Stimulated activated CD8-positive, alpha-beta memory T cell treated with anti-CD3 and anti-CD28 coated beads, Interleukin-4, amount 100 ng/mL, for 4 hours (primary cell): ENCODE data around the gene SNED1.
"Not testable (repeated sequence)": the region's sequence is repeated elsewhere in the genome, so short reads cannot be mapped to it uniquely, and the experiment has no call there.

Source experiments
- DNase-seq, 2 donors: peaks; one replicate each; pipeline ENCODE4 v3.0.0-alpha.2; 2020; ENCODE audit warnings: low read depth in 2 of 2, low spot score in 1 of 2

Gene SNED1

DNA sequence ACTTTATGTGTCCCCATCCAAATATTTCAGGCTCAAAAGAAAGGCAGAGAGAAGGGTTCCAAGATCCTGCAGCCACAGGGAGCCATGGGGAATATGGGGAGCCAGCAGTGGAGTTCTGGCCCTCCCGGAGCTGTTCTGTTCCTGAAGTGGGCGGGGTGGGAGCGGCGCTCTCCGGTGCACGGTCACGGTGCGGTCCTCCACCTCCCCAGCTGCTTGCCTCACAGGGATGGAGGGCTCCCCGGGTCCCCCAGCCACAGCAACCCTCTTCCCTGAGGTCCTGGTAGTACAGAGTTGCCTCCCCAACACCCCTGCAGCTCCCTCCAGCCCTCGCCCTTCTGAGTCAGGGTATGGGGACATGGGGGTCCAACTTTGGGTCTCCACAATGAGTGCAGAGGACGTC, 26.2 kb upstream of the SNED1 start:
- no peak for DNase-seq

DNA sequence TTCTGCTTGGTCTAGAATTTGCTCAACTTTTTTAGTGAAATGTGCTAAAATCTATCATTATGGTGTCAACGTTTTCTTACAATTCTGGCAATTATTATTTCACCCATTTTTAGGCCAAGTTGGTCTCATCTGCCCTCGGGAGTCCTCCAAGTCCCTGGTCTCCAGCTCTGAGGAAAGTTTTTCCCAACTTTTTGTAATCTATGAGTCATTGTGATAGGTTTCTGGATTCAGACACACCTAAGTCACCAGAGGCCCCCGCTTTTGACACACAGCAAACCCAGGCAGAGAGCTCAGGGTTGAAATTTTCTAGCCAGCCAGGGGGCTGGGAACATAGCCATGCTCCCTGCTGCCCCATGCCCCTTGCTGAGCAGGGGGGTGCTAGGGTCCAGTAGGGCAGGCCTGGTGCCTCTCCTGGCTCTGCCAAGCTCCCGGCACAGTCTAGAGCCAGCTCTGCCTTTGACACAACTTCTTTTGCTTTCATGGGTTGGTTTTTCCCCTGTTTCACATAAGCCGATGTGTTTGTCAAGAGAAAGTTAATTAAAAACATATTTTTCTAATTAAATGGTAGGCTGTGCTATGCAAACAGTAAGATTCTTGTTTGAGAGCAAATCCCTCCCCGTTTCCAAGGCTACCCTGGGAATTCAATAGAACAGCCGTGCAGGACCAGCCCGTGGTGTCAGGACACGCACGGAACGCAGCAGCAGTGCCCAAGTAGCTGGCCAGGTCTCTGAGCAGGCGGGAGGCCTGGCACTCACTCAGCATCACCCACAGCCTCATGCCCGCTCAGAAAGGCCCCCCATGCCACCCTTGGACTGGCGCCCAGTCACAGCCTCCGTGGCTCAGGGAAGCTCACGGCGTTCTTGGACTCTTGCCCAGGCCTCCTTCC, 25.5 kb upstream of the SNED1 start:
- DNase-seq = no peak

DNA sequence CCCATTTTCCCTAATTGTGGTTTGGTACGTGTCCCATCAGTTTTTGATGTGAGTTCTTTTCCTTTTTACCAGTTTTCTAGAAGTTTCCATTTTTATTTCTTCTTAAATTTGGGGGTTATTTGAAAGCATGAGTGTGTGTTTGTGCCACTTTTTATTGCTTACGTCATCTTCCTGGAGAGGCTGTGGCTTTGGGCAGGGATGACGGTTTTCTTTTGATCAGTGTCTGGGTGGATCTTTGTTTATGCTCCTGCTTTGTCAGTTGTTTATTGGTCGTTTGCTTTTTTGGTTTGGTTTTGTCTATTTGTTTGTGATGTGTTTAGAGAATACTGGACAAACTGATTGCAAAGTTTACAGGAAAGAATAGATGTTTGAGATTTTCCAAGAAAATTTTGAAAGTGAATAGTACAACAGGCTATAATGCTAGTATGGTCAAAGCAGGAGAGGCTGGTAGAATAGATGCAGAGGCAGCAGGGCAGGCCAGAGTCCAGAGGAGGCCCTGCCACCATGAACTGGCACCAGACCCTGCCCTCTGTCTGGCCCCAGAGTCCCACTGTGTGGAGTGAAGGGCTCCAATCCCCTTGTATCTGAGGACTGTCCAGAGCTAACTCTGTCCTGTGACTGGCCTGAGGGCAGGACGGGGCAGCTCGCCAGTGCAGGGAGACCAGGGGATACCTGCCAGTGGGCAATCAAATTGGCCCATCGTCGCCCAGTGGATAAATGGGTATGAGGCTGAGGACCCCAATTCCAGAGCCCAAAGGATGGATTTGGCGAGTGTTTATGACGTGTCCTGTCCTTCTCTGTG, 23.4 kb upstream of the SNED1 start:
- no peak for DNase-seq

DNA sequence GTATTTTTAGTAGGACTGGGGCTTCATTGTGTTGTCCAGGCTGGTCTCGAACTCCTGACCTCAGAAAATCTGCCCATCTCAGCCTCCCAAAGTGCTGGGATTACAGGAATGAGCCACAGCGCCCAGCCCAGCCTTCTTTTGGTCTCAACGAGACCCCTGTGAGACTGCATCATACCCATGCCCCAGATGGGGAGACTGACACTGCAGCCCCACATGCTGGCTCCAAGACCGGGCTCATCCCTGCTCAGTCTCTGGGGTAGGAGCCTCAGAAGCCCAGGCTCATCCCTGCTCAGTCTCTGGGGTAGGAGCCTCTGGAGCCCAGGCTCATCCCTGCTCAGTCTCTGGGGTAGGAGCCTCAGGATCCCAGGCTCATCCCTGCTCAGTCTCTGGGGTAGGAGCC, 22.5 kb upstream of the SNED1 start:
- not testable (repeated sequence) for DNase-seq

DNA sequence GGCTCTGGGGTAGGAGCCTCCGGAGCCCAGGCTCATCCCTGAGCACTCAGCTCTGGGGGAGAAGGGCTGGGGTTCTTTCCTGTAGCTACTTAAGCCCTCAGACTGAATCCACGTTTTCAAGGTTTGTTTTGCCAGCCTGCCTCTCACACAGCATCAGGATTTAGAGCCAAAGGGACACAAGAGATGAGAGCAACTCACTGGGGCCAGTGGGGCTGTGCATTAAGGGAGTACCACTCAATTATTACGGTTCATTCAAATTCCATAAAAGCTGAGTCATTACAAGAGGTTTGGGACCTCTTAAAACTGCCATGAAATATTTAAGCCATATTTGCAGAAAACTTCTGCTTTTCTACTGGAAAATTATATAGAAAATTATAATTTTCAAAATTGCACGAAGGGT, 17.1 kb upstream of the SNED1 start:
- no peak for DNase-seq

DNA sequence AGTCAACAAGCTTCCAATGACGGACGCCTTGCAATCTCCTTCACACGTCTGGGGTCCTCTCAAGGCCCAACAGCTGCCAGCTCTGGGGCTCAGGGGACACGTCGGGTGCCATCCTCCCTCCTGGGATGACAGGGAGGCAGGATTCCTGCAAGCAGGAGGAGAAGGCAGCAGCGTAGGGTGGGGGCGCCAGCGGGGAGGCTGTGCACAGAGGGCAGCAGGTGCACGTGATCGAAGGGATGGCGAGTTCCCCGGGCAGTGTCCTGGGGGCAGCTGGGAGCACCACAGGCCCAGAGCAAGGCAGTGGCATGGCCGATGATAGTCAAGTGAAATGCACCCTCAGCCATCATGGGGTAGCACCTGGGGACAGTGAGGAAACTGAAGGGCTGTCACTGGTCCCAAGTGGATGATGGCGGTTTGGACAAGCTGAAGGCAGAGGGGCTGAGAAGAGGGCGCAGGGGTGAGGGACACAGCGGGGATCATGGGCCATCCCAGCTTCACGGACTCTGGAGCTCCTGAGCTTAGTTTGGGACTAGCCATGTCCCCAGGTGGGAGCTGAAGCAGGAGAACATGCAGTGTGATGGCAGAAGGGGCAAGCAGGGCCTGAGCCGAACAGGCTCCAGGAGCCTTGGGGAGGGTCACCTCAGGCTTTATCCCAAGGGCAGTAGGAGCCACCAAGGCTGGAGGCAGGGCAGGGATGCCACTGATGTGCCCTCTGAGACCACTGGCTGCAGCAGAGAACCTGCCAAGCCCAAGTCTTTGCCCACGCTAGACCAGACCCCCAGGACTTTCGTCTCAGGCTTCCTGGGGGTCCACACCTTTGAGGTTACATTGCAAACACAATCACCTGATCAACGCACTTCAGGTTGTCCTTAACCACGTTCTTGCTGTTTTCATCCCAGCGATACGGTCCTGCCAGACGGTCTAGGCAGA, 16.3 kb upstream of the SNED1 start:
- DNase-seq = no peak

DNA sequence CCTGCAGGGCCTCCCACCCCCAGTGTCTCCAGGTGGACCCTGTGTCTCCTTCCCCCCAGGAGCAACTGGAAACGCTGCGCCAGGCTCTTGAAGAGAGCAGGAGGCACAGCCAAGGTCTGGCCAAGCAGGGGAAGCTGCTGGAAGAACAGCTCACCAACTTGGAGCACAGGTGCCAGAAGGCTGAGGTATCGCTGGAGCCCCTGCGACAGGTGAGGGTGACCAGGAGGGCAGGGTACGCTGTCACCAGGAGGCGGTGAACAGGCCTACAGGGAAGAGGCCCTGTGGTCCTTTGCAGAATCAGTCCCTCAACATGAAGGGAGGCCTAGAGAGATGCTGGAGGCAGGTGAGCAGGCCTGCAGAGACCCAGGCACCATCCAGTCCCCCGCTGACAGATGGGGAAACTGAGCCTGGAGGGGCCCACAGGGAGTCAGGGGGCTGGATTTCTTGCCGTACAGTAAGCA, 15.6 kb upstream of the SNED1 start:
- no peak for DNase-seq

DNA sequence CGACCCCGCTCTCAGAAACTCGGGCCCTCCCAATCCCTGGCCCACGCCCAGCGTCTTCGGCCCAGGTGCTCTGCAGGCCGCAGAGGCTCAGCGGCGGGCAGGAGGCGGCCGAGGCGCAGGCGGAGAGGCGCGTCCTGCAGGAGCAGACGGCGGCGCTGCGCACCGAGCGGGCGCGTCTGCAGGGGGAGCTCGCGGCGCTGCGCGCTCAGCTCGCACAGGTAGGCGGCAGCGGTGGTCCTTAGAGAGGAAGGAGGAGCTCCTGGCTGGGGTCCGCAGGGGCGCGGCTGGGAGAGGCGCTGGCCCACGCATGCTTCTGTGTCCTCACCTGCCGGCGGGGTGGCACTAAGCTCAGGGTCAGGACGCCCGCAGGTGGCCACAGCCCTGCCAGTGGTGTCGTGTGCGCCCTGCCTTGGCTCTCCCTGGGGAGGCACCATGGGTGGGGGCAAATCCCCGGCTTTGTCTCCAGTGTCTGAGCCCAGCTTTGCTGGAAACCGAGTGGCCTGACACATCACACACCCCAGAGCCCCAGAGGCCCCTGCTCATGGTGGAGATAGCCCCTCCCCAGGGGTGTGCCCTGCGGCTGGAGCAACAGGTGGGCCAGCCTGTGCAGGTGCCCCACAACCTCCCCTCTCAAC, 14.9 kb upstream of the SNED1 start:
- DNase-seq = no peak

DNA sequence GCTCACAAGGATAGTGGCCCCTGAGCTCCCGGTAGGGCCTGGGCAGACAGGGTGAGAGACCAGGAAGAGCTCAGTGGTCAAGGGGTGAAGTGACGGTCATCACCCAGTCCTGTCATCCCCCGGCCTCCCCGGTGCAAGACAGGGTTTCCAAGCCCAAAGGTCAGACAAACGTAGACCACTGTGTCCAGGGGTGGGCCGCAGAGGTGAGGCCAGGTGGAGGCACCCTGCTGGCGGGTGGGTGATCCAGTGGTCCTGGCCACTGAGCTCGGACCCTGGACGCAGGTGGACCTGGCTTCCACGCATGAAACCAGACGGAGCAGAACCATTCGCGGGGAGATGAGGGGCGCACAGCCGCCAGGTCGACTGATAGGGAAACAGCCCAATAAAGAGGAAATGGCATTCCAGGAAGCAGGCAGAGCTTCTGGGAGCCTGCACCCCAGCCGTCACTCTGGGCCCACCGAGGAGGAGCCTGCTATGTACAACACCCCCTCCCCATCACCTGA, 14.4 kb upstream of the SNED1 start:
- DNase-seq = no peak

DNA sequence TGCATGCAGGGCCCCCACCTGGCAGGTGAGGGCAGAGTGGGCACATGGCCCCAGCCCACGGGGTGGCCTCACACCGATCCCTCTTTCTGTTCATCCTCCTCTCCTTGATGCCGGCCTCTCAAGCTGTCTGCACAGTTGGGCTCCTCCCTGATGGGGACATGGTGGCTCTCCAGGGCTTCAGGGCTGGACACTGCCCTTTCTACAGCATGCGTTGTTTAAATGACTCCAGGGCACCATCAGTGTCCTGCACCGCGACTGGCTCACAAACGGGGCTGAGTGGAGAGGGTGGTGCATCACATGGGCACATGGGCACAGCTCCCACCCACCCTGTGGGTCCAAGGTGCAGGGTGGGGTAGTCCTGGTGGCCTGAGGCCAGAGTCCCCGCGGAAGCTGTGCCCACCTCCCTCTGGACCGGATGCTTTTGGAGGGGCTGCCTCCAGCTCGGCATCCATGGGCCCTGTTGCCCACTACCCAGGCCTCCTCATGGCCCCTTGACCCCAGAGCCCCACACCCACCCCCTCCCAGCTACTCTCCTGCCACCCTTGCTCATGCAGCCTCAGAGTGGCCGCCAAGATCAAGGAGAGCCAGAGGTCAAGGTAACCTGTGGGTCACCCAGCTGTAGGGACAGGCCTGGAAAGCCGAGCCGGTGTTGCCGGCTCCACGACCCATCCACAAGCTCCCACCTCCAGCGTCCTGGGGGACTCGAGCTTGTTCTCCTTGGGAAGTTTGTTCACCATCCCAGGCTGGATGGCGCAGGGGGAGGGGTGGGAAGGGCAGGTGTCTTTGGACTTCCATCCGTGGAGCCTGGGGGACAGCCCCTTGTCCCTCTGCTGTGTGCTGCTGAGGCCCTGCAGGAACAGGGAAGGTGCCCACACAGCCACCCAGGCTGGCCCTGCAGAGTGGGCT, 12.3 kb upstream of the SNED1 start:
- no peak for DNase-seq

DNA sequence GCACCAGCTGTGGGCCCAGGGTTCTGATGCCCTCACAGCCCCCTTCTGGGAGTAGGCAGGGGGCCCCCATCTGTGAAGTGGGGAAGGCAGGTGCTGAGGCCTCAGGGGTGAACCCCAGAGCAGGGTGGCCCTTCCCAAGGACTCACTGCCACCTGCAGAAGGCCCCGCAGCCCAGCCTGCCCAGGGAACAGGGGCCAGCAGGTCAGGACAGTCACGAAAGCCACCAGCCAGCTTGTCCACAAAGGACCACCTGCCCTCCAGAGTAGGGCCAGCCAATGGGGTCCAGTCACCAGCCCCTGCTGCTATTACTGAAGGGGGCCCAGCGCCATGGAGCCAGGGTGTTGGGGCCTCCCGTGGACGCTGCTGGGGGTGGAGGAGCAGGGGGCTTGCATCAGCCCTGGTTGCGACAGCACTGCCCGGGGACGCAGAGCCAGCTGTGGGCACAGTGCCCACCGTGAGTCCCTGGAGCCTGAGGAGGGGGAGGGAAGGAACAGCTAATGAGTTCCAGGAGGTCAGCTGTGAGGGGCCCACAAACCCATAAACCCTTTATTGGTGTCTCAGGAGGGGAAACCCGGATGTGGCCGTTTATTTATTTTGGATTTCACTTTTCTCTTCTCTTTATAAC, 11.5 kb upstream of the SNED1 start:
- DNase-seq = no peak

DNA sequence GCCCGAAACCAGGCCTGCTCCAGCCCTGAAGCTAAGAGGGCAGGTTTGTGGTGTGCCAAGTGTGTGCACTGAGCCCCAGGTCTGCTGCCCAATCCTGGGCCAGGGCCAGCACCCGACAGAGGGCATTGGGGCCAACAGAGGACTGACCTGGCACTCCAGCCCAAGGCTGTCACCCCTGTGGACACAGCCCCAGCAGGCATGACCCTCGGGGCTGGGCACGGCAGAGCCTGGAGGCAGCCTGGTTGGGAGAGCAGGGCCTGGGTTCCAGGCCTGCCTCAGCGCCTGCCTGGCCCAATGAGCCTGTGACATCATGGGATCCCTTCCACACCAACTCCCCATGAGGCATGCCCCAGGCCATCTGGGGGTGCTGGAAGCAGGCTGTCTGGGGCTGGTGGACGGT, 10.8 kb upstream of the SNED1 start:
- no peak for DNase-seq

DNA sequence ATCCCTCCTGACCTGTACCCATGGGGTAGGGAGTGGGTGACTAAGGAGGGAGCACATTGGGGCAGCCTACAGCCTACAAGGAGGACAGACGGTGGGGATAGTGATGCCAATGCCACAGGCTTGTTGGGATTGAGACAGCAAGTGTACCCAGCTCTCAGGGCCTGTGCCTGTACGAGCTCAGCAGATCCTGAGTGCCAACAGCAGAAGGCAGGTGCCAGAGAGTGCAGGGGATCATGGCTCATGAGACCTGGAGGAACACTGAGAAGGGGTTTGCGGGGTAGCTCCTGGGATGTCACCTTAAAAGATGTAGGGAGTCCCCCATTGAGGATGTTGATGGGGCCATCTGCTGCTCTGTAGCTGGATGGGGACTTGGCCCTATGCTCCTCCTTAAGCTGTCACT, 10.3 kb upstream of the SNED1 start:
- DNase-seq = no peak

DNA sequence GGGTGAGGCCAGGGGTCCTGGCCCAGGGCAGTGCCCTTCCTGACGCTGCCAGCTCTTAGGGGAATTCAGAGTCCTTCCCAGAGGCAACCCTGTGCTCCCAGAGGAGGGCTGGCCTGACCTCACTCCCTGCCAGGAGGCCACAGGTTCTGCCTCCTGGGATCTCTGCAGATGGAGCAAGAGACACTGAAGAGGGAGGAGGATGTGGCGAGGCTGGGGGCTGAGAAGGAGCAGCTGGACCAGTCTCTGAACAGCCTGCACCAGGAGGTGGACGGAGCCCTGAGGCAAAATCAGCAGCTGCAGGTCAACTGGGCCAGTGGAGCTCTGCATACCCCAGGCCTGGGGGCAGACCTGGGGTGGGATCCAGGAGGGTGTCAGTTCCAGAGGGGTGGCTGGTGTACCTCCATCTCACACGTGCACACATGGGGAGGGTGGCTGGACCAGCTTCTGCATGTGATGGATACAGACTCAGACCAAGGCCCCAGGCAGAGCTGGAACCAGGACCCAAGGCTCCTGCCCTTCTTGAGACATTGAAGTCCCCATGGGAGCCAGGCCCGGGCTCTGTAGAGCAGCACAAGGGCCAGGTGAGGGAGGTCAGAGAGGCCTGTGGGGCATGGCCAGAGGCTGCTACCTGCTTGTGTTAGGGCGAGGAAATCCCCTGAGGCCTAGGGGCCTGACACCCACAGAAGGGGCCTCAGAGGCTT, 9.7 kb upstream of the SNED1 start:
- no peak for DNase-seq

DNA sequence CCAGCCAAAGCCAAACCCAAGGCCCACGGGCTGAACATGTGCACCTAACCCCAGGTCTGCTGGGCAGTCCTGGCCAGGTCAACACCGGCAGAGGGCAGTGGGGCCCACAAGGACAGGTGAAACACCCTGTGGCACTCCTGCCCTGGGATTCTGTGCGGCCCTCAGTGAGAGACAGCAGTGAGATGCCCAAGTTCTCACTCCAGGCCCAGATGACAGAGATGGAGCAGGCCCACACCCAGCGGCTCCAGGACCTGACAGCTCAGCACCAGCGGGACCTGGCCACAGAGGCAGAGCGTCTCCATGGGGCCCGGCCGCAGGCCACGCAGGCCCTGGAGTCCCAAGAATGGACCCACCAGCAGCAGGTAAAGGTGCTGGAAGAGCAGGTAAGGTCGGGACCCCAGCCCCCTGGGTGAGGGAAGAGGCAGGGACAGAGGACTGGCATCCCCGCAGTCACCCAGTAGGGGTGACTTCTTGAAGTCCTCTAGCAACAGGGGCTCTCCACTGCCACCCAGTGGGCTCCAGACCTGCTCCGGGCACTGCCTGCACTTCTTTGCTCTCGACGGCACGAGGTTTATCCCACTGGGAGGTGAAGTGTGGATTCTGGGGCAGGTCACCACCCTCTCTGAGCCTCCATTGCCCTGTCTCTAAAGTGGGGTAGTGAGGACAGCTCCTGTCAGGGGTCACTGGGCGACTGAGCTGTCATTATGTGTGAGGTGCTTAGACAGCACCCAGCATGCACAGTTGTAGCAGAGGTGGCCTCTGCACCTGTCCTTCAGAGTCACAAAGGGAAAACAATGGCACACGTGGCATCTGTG, 8.8 kb upstream of the SNED1 start:
- no peak for DNase-seq

DNA sequence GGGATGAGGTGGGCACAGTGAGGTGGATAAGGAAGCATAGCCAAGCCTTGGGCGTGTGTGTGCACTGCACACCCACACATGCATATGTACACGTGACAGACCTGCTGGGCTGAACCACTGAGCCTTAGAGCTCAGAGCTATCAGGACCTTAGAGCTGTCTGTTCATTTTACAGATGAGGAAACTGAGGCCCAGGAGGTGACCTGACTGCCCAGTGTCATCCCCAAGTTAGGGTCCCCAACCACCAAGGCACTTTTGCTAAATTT, 8.2 kb upstream of the SNED1 start:
- no peak for DNase-seq

DNA sequence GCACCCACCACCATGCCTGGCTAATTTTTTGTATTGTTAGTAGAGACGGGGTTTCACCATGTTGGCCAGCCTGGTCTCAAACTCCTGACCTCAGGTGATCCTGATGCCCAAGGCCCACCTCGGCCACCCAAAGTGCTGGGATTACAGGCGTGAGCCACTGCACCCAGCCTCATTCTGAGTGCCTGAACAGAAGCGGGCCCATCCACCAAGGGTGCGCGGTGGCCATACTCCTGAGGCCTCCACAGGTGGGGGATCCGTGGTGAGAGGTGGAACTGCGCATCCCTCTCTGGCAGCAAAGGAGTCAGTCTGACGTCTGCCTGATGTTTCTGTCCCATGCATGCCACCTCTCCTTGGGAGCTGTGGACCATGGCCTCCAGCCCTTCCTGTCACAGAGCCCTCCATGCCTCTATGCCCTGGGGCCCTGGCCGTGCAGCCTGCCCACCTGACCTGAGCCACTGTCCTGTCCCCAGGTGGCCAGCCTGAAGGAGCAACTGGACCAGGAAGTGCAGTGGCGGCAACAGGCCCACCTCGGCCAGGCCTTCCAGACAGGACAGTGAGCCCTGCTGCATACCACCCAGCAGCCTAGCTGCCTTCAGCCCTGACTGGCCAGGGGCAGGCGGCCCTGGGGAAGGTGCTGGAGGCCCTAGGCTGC, 7.6 kb upstream of the SNED1 start:
- no peak for DNase-seq
